HUES64 (cell line): ENCODE data around the gene ATXN1.
"Not testable (repeated sequence)": the region's sequence is repeated elsewhere in the genome, so short reads cannot be mapped to it uniquely, and the experiment has no call there.

Experiments
- H3K27ac ChIP-seq: 2 replicates; pipeline ENCODE4 v1.7.0; 2013; ENCODE audit warnings: low read depth, low read length, inconsistent platforms
- H3K27me3 ChIP-seq: 2 replicates; pipeline ENCODE4 v1.6.1; 2013; ENCODE audit warnings: mild to moderate bottlenecking, low read length; ENCODE audit not compliant: insufficient read depth
- H3K36me3 ChIP-seq: 2 replicates; pipeline ENCODE4 v1.6.1; 2013; ENCODE audit warnings: mild to moderate bottlenecking, low read length; ENCODE audit not compliant: insufficient read depth
- H3K4me1 ChIP-seq: 2 replicates; pipeline ENCODE4 v1.6.1; 2013; ENCODE audit warnings: mild to moderate bottlenecking, low read length, moderate library complexity; ENCODE audit not compliant: insufficient read depth
- H3K4me3 ChIP-seq: 2 replicates; pipeline ENCODE4 v1.5.1; 2013; ENCODE audit warnings: mild to moderate bottlenecking, low read length, moderate library complexity
- H3K9ac ChIP-seq: 2 replicates; pipeline ENCODE4 v1.6.1; 2013; ENCODE audit warnings: mild to moderate bottlenecking, low read depth, low read length
- H3K9me3 ChIP-seq: 2 replicates; pipeline ENCODE4 v1.6.1; 2013; ENCODE audit warnings: low read depth, low read length; ENCODE audit not compliant: insufficient read depth
- WGBS: fragments of 150-250, 120-280 bp; methylation state at CpG from one replicate; pipeline ENCODE4 v1.1.7; 2013; ENCODE audit warnings: missing lambda C conversion rate; 5-methylcytosine and 5-hydroxymethylcytosine counted together

Gene ATXN1

DNA sequence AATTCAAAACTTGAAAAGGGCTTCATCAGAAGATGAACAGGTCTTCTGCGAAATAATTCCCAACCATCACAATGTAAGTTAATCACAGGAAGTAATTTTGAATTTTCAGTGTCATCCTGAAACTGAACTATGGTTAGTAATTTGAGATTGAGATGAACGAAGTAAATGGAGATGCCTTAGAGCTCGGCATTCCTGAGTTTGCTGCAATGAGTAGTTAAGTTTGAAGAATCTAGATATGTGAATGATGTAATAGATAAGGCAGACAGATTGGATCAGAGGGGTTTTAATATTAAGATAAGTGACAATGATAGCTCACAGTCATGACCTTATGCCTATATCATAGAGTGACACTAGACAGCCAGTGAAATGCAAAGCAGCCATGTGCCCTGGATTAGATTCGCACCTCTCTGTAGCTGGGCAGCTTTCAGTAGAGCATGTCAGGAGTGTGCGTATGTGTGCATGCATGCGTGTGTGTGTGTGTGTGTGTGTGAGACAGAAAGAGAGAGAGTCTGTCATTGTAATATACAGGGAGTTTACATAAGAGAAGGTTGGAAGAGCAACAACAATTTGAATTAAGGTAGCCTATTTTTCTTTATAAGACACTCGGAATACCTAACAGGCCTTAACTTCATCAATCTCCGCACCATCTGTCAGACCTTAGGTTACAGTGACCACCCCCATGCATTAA is 289.9 kb downstream of the ATXN1 start:
- H3K27me3 ChIP-seq, result no peaks in the 10 kb centered on the region
- no peaks in the 10 kb centered on the region for H3K36me3 ChIP-seq
- H3K9ac ChIP-seq, result no peak overlapping the region
- WGBS, result 90% methylated on average over 8 of the region's 8 CpGs
- H3K27ac ChIP-seq, result no peak overlapping the region
- H3K9me3 ChIP-seq, result no peaks in the 10 kb centered on the region
- H3K4me1 ChIP-seq, result peaks cover 15% of the 10 kb centered on the region
- no peak overlapping the region for H3K4me3 ChIP-seq

DNA sequence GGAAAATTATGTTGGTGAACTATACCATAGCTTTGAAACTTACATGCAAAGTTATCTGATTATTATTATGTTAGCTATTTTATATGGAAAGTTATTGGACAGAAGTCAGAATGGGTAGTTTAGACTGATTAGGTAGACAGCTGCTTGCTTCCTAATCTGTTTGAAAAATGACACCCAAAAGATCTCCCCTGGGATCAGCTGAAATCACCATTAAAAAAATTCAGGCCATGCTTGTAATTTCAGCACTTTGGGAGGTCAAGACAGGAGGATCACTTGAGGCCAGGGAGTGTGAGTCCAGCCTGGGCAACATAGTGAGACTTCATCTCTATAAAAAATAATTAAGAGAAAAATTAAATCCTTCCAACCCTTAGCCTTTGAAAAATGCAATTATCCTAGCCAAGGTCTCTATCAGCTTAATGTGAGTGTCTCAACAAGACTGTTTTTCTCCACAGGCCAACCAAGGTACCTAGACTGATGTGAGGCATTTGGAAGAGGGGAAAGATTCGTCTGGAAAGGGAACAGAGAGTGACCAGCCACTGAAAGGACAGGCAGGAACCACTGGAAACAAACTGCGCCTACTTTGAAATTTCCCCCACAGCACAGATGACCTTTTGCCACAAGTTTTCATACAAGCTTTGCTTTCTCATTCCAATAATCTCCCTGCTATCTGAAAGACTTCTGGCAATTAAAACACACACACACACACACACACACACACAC is 290.6 kb downstream of the ATXN1 start:
- Histone ChIP-seq H3K4me3 (no peak overlapping the region), H3K27ac (no peak overlapping the region), H3K9me3 (no peaks in the 10 kb centered on the region), H3K27me3 (no peaks in the 10 kb centered on the region), H3K4me1 (peaks cover 16% of the 10 kb centered on the region), H3K9ac (no peak overlapping the region), H3K36me3 (no peaks in the 10 kb centered on the region)
- WGBS, result 98% methylated on average over 2 of the region's 2 CpGs

DNA sequence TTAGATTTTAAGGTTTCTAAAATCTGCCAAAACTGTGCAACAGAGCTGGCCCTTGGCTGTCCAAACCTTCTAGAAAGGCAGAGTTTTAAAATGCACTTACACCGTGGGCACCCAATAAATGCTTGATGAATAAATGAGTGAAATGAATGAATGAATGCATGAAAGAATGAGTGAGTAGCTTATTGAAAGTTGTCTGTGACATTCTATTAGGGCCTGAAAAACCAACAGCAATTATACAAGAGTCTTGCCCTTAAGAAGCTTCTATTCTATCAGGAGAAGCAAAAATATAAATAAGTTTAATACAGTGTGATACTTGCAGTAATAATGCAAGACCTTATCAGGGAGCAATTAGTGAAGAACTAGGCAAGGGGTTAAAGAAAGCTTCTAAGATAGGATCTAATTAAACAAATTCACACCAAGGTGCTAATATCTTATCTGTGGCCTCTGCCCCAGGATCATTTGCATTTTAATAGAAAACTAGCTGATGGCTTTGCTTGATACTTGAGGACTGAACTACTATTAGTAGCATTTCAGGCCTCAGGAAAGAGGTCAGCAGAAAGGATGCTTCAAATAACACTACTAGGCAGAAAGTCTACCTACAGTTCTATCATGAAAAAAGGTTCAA is 292.2 kb downstream of the ATXN1 start:
- Histone ChIP-seq H3K9ac (no peak overlapping the region), H3K27me3 (no peaks in the 10 kb centered on the region), H3K4me3 (no peak overlapping the region), H3K27ac (no peak overlapping the region), H3K4me1 (peaks cover 16% of the 10 kb centered on the region), H3K9me3 (0 out of 2 replicates have a peak, but pooled peaks cover under 1% of the 10 kb centered on the region), H3K36me3 (no peaks in the 10 kb centered on the region)
- 85% methylated on average over 1 of the region's 1 CpG for WGBS

DNA sequence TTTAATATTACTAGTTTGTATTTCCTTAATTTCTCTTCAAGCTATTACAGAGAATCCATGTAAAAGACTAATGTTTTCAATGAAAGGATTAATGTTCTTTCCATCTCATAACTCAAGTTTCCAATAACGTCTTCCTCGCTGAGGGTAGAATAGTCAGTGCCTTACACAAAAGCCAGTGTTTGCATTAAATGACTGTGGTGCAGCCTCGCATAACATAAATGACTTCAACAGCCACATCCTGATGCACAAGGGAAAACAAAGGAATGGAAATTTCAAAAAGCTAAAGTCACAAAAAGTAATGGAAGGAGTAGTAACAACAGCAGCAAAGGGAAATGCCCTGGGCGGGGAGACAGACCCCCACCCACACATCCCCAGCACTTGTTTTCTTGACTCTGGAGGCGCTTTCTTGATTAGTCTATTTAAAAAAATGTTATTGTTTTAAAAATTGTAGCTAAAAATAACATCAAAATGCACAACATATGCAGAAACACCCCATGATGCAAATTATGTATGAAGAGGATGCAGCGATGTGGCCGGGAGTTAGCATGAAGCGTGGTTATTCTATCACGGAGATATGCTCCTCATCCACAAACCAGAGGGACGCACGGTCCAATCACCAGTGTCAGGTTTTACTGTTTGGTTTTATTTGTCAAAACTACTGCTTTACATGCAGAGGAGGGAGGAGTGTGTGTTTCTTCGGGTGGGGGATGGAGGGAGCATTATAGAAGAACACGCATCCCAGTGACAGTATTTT is 294.3 kb downstream of the ATXN1 start:
- Histone ChIP-seq H3K27ac (no peak overlapping the region), H3K36me3 (no peaks in the 10 kb centered on the region), H3K9me3 (0 out of 2 replicates have a peak, but pooled peaks cover 2% of the 10 kb centered on the region), H3K4me1 (peaks cover 16% of the 10 kb centered on the region), H3K27me3 (no peaks in the 10 kb centered on the region), H3K4me3 (no peak overlapping the region), H3K9ac (no peak overlapping the region)
- WGBS, result 84% methylated on average over 11 of the region's 13 CpGs

DNA sequence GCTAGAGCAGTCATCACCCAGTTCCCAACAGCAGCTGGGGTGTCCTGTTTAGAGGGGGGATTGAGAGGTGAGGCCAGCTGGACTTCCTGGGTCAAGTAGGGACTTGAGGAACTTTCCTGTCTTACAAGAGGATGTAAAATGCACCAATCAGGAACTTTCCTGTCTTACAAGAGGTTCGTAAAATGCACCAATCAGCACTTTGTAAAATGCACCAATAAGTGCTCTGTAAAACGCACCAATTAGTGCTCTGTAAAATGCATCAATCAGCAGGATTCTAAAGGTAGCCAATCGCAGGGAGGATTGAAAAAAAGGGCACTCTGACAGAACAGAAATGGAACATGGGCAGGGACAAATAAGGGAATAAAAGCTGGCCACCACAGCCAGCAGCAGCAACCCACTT is 297.2 kb downstream of the ATXN1 start:
- 96% methylated on average over 3 of the region's 3 CpGs for WGBS
- no peaks in the 10 kb centered on the region for H3K27me3 ChIP-seq
- H3K4me1 ChIP-seq, result peaks cover 16% of the 10 kb centered on the region
- 0 out of 2 replicates have a peak, but pooled peaks cover 2% of the 10 kb centered on the region for H3K9me3 ChIP-seq
- no peak overlapping the region for H3K27ac ChIP-seq
- no peaks in the 10 kb centered on the region for H3K36me3 ChIP-seq
- H3K4me3 ChIP-seq, result no peak overlapping the region
- H3K9ac ChIP-seq, result no peak overlapping the region

DNA sequence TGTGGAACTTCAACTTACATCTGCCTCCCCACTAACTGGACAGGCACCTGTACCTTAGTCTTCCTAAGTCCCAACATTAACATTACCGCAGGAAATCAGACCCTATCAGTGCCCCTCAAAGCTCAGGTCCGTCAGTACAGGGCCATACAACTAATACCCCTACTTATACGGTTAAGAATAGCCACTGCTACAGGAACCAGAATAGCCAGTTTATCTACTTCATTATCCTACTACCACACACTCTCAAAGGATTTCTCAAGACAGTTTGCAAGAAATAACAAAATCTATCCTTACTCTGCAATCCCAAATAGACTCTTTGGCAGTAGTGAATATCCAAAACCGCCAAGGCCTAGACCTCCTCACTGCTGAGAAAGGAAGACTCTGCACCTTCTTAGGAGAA is 298.0 kb downstream of the ATXN1 start:
- 94% methylated on average over 4 of the region's 4 CpGs for WGBS

DNA sequence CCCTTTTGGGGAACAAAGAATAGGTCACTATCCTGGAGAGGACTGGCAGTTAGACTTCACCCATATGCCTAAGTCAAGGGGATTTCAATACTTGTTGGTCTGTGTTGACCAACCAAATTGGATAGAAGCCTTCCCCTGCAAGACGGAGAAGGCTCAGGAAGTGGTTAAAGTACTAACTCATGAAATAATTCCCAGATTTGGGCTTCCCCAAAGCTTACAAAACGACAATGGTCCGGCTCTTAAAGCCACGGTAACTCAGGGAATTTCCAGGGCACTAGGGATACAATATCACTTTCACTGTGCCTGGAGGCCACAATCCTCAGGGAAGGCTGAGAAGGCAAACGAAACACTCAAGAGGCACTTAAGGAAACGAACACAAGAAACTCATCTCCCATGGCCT is 299.8 kb downstream of the ATXN1 start:
- Histone ChIP-seq H3K27ac (no peak overlapping the region), H3K9me3 (0 out of 2 replicates have a peak, but pooled peaks cover 2% of the 10 kb centered on the region), H3K9ac (no peak overlapping the region), H3K36me3 (no peaks in the 10 kb centered on the region), H3K4me1 (peaks cover 15% of the 10 kb centered on the region; the same call in 1 of the 2 replicates), H3K4me3 (no peak overlapping the region), H3K27me3 (no peaks in the 10 kb centered on the region)
- WGBS, result 93% methylated on average over 6 of the region's 6 CpGs

More for the DNA sequence above, 298.0 kb downstream of the ATXN1 start:
- peaks cover 16% of the 10 kb centered on the region for H3K4me1 ChIP-seq
- H3K9ac ChIP-seq, H3K9me3 ChIP-seq, H3K4me3 ChIP-seq, H3K27me3 ChIP-seq, H3K36me3 ChIP-seq, H3K27ac ChIP-seq: not testable (repeated sequence)

DNA sequence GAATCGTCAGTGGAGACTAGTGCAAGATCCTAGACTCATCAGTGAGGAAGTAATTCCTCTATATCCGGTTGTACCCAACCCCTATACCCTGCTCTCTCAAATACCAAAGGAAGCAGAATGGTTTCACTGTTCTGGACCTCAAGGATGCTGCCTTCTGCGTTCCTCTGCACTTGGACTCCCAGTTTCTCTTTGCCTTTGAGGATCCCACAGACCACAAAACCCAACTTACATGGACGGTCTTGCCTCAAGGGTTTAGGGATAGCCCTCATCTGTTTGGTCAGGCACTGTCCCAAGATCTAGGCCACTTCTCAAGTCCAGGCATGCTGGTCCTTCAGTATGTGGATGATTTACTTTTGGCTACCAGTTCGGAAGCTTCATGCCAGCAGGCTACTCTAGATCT is 301.8 kb downstream of the ATXN1 start:
- not testable (repeated sequence) for H3K9ac ChIP-seq, H3K9me3 ChIP-seq, H3K27ac ChIP-seq, H3K36me3 ChIP-seq, H3K4me3 ChIP-seq, H3K27me3 ChIP-seq
- WGBS, result 86% methylated on average over 5 of the region's 5 CpGs
- peaks cover 13% of the 10 kb centered on the region; the same call in 1 of the 2 replicates for H3K4me1 ChIP-seq

DNA sequence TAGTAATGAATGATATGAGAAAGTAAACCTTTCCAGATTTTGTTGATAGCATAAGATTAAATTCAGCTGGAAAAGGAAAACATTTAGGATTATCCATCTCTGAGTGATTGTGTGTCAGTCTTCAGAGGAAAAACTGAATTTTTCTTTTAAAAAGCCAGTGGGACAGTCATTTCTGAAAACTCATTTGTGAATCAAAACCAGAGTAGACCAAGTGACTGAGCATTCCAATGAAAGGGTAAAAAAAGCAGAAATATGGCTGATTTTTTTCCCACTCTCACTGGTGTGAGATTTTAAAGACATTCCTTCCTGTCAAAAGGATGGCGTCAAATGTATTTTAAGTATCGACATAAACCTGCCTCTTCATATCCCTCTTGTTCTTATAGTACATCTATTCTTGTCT is 308.9 kb downstream of the ATXN1 start:
- no peak overlapping the region for H3K9ac ChIP-seq
- 100% methylated on average over 2 of the region's 2 CpGs for WGBS
- H3K27ac ChIP-seq, result no peak overlapping the region
- 0 out of 2 replicates have a peak, but pooled peaks cover 7% of the 10 kb centered on the region for H3K9me3 ChIP-seq
- no peak overlapping the region for H3K4me3 ChIP-seq
- no peaks in the 10 kb centered on the region for H3K36me3 ChIP-seq
- no peaks in the 10 kb centered on the region for H3K27me3 ChIP-seq
- peaks cover 6% of the 10 kb centered on the region; the same call in 1 of the 2 replicates for H3K4me1 ChIP-seq

DNA sequence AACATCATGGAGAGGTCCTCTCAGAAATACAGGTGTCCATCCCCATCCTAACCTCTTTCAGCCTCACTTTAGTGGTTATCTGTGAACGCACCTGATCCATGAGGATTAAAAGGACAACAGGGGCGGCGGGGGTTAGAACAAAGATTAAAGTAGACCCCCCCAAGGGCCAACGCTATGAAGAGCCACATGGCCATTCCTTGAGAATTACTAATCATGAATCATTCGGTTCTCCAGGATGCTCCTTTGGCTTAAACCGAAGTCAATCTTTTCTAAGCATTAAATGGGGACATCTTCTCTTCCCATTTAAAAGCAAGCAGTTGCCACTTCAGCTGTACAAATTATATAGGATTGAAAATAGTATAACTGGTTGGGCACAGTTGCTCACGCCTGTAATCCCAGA is 310.4 kb downstream of the ATXN1 start:
- H3K9me3 ChIP-seq, result 0 out of 2 replicates have a peak, but pooled peaks cover 6% of the 10 kb centered on the region

More for the DNA sequence above, 310.4 kb downstream of the ATXN1 start:
- H3K9ac ChIP-seq, result no peak overlapping the region
- H3K4me1 ChIP-seq, result no peaks in the 10 kb centered on the region
- H3K36me3 ChIP-seq, result no peaks in the 10 kb centered on the region
- WGBS, result 92% methylated on average over 7 of the region's 7 CpGs
- H3K4me3 ChIP-seq, result no peak overlapping the region
- no peak overlapping the region for H3K27ac ChIP-seq
- H3K27me3 ChIP-seq, result no peaks in the 10 kb centered on the region
